Fibroblast of lung (primary cell): ENCODE data around the gene CROCC2.

Experiments used
- EZH2 ChIP-seq: IDR thresholded peaks from 2 replicates; pipeline ENCODE4 v1.5.1; 2012; ENCODE audit warnings: low read length, control low read depth, mild to moderate bottlenecking; ENCODE audit errors: missing control alignments
- TF ChIP-seq, protein P1 (sequence below), 2 donors: IDR thresholded peaks in 1 of 2; conservative IDR thresholded peaks in 1 of 2; 1 replicate in 1 of 2; 2 replicates in 1 of 2; pipeline ENCODE4 v1.5.1; 2011 to 2012; ENCODE audit warnings: low read length in 2 of 2, control low read depth in 1 of 2, inconsistent platforms in 1 of 2, low read depth in 1 of 2, mild to moderate bottlenecking in 1 of 2

DNA sequence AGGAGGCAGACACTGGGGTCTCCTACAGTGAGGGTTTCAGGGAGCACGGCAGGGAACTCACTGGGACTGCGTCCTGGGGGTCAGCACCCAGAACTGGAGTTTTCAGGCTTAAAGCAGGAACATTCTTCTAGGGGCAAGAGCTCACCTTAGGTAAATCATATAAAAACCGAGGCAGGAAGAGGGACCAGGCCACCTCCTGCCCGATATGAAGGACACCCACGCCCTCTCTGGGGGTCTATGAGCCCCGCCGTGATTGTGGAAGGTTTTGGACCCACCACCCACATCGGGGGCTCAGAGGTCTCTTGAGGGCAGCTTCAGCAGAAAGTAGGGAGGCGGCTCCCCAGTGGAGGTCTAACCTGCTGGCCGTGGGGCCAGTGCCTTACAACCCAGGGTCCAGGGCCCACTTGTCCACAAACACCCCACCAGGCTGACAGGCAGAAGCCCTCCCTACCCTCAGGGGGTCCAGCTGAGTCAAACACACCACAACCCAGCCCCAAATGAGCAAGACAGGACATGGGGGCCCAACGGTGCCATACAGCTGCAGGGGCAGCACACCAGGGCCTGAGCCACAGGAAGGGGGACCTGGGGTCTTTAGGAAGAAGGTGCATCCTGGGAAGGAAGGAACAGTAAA is 25.3 kb downstream of the CROCC2 start:
- TF ChIP-seq, protein P1, sequence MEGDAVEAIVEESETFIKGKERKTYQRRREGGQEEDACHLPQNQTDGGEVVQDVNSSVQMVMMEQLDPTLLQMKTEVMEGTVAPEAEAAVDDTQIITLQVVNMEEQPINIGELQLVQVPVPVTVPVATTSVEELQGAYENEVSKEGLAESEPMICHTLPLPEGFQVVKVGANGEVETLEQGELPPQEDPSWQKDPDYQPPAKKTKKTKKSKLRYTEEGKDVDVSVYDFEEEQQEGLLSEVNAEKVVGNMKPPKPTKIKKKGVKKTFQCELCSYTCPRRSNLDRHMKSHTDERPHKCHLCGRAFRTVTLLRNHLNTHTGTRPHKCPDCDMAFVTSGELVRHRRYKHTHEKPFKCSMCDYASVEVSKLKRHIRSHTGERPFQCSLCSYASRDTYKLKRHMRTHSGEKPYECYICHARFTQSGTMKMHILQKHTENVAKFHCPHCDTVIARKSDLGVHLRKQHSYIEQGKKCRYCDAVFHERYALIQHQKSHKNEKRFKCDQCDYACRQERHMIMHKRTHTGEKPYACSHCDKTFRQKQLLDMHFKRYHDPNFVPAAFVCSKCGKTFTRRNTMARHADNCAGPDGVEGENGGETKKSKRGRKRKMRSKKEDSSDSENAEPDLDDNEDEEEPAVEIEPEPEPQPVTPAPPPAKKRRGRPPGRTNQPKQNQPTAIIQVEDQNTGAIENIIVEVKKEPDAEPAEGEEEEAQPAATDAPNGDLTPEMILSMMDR (conservative IDR thresholded peaks at IDR 0.05 in 1 of 2, IDR thresholded peaks at IDR 0.05 in 1 of 2; ENCODE audit: low read depth in 1 of 2, low read length in 2 of 2) = no peak
- TF ChIP-seq EZH2 = no peak
